GM18499 (cell line): Measurements from ENCODE around the gene TSPO.
"Not testable (repeated sequence)": the region's sequence is repeated elsewhere in the genome, so short reads cannot be mapped to it uniquely, and the experiment has no call there.

Source experiments
- ATAC-seq: cut with Tn5 transposase; IDR thresholded peaks from one replicate; pipeline ENCODE4 v1.9.1; 2021; ENCODE audit warnings: moderate number of reproducible peaks; ENCODE audit not compliant: insufficient read depth, unreplicated experiment

The TSPO gene

GRCh38 chr22:43151251-43152002 is at the start of gene TSPO:
Gene TSPO, plus strand, starts transcription at chr22:43151559. Its CDS starts 7,680 bp downstream, at chr22:43159239.
- ATAC-seq, result no peak

GRCh38 chr22:43104056-43104625 is 47.2 kb upstream of the TSPO start:
- ATAC-seq, result not testable (repeated sequence)

GRCh38 chr22:43104950-43105349 is 46.4 kb upstream of the TSPO start:
- ATAC-seq, result not testable (repeated sequence)

- no peak for ATAC-seq
Measured at GRCh38 chr22:43106302-43106701, 45.1 kb upstream of the TSPO start.

- no peak for ATAC-seq
Measured at GRCh38 chr22:43109511-43109910, 41.8 kb upstream of the TSPO start.

GRCh38 chr22:43109921-43110443 is 41.4 kb upstream of the TSPO start:
- ATAC-seq, result no peak

GRCh38 chr22:43110444-43110926 is 40.9 kb upstream of the TSPO start, which contains the start of gene BIK:
Gene BIK, plus strand, starts transcription at chr22:43110750. Its CDS starts 13,273 bp downstream, at chr22:43124023.
- no peak for ATAC-seq

GRCh38 chr22:43110927-43111623 is 40.3 kb upstream of the TSPO start:
- no peak for ATAC-seq

GRCh38 chr22:43113526-43114251 is 37.7 kb upstream of the TSPO start:
- no peak for ATAC-seq

- ATAC-seq, result no peak
Measured at GRCh38 chr22:43114958-43115357, 36.4 kb upstream of the TSPO start.

GRCh38 chr22:43116932-43117331 is 34.4 kb upstream of the TSPO start:
- ATAC-seq, result no peak

GRCh38 chr22:43118024-43118849 is 33.1 kb upstream of the TSPO start:
- ATAC-seq, result no peak

GRCh38 chr22:43118953-43119458 is 32.4 kb upstream of the TSPO start:
- ATAC-seq, result no peak

- no peak for ATAC-seq
Measured at GRCh38 chr22:43126501-43127165, 24.7 kb upstream of the TSPO start.

- no peak for ATAC-seq
Measured at GRCh38 chr22:43127166-43127908, 24.0 kb upstream of the TSPO start.

- no peak for ATAC-seq
Measured at GRCh38 chr22:43128116-43128515, 23.2 kb upstream of the TSPO start.

GRCh38 chr22:43128928-43129424 is 22.4 kb upstream of the TSPO start:
- no peak for ATAC-seq
